HEK293 (cell line): ENCODE results near the gene B4GAT1.
A peak's percentile ranks its signal among the peaks of the same experiment; 100 is the strongest.

Source experiments
- CTCF ChIA-PET: fragments of 350-600 bp; formaldehyde crosslinking; extraction: SDS; loops from one replicate; lab custom pipeline; 2021; ENCODE audit warnings: antibody characterized with exemption; lab: Yijun Ruan, JAX
- POLR2A ChIA-PET: fragments of 300-600 bp; formaldehyde crosslinking; extraction: SDS; loops from one replicate; lab custom pipeline; 2020; ENCODE audit warnings: antibody characterized with exemption, inconsistent platforms; lab: Yijun Ruan, JAX
- H3K27ac ChIP-seq: fragments of 200-500 bp; sonication (Bioruptor generic); 2 replicates; pipeline ENCODE4 v1.5.1; 2014; ENCODE audit warnings: low read depth, low read length, control low read depth, inconsistent platforms; ENCODE audit errors: extremely low read depth
- H3K36me3 ChIP-seq, 2 experiments: fragments of 200-500 bp in 1 of 2; sonication (Bioruptor generic) in 1 of 2; 1 replicate in 1 of 2; 2 replicates in 1 of 2; pipeline ENCODE4 v1.5.1; 2014 to 2017; ENCODE audit warnings: inconsistent platforms in 2 of 2, low read length in 2 of 2; ENCODE audit not compliant: control insufficient read depth in 2 of 2, insufficient read depth in 1 of 2
- H3K4me1 ChIP-seq: fragments of 200-500 bp; sonication (Bioruptor generic); 2 replicates; pipeline ENCODE4 v1.5.1; 2014; ENCODE audit warnings: mild to moderate bottlenecking, low read length, inconsistent platforms; ENCODE audit not compliant: control insufficient read depth, insufficient read depth
- H3K4me3 ChIP-seq: 2 replicates; pipeline ENCODE4 v1.5.1; 2011; ENCODE audit warnings: low read depth, mild to moderate bottlenecking, control low read depth, low read length, moderate library complexity
- H3K9me3 ChIP-seq: fragments of 200-500 bp; sonication (Bioruptor generic); 2 replicates; pipeline ENCODE4 v1.5.1; 2014; ENCODE audit warnings: low read depth, low read length, inconsistent platforms; ENCODE audit not compliant: control insufficient read depth, insufficient read depth
- EGR2 ChIP-seq: fragments of 450-650 bp; formaldehyde crosslinking; IDR thresholded peaks from 2 replicates; pipeline ENCODE4 v1.5.1; 2016; ENCODE audit warnings: low read depth, missing biosample characterization, missing genetic modification characterization
- GFI1B ChIP-seq: fragments of 450-650 bp; formaldehyde crosslinking; IDR thresholded peaks from 2 replicates; pipeline ENCODE4 v1.5.1; 2016; ENCODE audit warnings: missing biosample characterization, missing genetic modification characterization
- PATZ1 ChIP-seq: fragments of 450-650 bp; formaldehyde crosslinking; IDR thresholded peaks from 2 replicates; pipeline ENCODE4 v1.5.1; 2016; ENCODE audit warnings: missing biosample characterization, missing genetic modification characterization
- PRDM4 ChIP-seq: fragments of 450-650 bp; formaldehyde crosslinking; IDR thresholded peaks from 2 replicates; pipeline ENCODE4 v1.5.1; 2017; ENCODE audit warnings: missing biosample characterization, missing genetic modification characterization
- SP7 ChIP-seq: fragments of 450-650 bp; formaldehyde crosslinking; IDR thresholded peaks from 2 replicates; pipeline ENCODE4 v1.5.1; 2016; ENCODE audit warnings: missing biosample characterization, missing genetic modification characterization
- ZFHX2 ChIP-seq: fragments of 450-650 bp; formaldehyde crosslinking; conservative IDR thresholded peaks from 2 replicates; pipeline ENCODE4 v1.5.1; 2016; ENCODE audit warnings: missing biosample characterization, missing genetic modification characterization
- ZFP3 ChIP-seq: fragments of 450-650 bp; formaldehyde crosslinking; IDR thresholded peaks from 2 replicates; pipeline ENCODE4 v1.5.1; 2016; ENCODE audit warnings: low read depth, missing biosample characterization, missing genetic modification characterization
- ZFP69B ChIP-seq: fragments of 450-650 bp; formaldehyde crosslinking; IDR thresholded peaks from 2 replicates; pipeline ENCODE4 v1.5.1; 2016; ENCODE audit warnings: missing biosample characterization, missing genetic modification characterization
- ZNF239 ChIP-seq: fragments of 450-650 bp; formaldehyde crosslinking; IDR thresholded peaks from 2 replicates; pipeline ENCODE4 v1.5.1; 2016; ENCODE audit warnings: missing biosample characterization, missing genetic modification characterization
- ZNF416 ChIP-seq: fragments of 450-650 bp; formaldehyde crosslinking; IDR thresholded peaks from 2 replicates; pipeline ENCODE4 v1.5.1; 2016; ENCODE audit warnings: missing biosample characterization, missing genetic modification characterization
- ZNF514 ChIP-seq: fragments of 450-650 bp; formaldehyde crosslinking; IDR thresholded peaks from 2 replicates; pipeline ENCODE4 v1.5.1; 2016; ENCODE audit warnings: missing biosample characterization, missing genetic modification characterization
- ZNF558 ChIP-seq: fragments of 450-650 bp; formaldehyde crosslinking; IDR thresholded peaks from 2 replicates; pipeline ENCODE4 v1.5.1; 2016; ENCODE audit warnings: missing biosample characterization, missing genetic modification characterization
- ZNF626 ChIP-seq: fragments of 450-650 bp; sonication (Bioruptor Pico); formaldehyde crosslinking; IDR thresholded peaks from 2 replicates; pipeline ENCODE4 v1.5.1; 2018; ENCODE audit warnings: missing biosample characterization, missing genetic modification characterization, inconsistent platforms
- ZNF747 ChIP-seq: fragments of 450-650 bp; formaldehyde crosslinking; IDR thresholded peaks from 2 replicates; pipeline ENCODE4 v1.5.1; 2016; ENCODE audit warnings: missing biosample characterization, missing genetic modification characterization
- ZNF768 ChIP-seq: fragments of 450-650 bp; formaldehyde crosslinking; IDR thresholded peaks from 2 replicates; pipeline ENCODE4 v1.5.1; 2018; ENCODE audit warnings: missing biosample characterization, mild to moderate bottlenecking, missing genetic modification characterization
- ZNF792 ChIP-seq: fragments of 450-650 bp; formaldehyde crosslinking; IDR thresholded peaks from 2 replicates; pipeline ENCODE4 v1.5.1; 2016; ENCODE audit warnings: missing biosample characterization, missing genetic modification characterization
- ZNF837 ChIP-seq: fragments of 450-650 bp; formaldehyde crosslinking; IDR thresholded peaks from 2 replicates; pipeline ENCODE4 v1.5.1; 2016; ENCODE audit warnings: missing biosample characterization, missing genetic modification characterization

B4GAT1 gene

GRCh38 chr11:66302656-66303055 lies 44.8 kb downstream of the B4GAT1 start:
- ChIA-PET CTCF (interaction anchor here (0.6 to 3.2 kb wide), 3 partner anchors 9 to 19 kb away, joined by 3 to 18 read pairs (median 4); no protein-coding TSS in a partner anchor), POLR2A (interaction anchor here (0.5 to 1.6 kb wide), 4 partner anchors 10 to 1403 kb away, joined by 3 to 7 read pairs (median 6); no protein-coding TSS in a partner anchor)

GRCh38 chr11:66299186-66299585 lies 48.2 kb downstream of the B4GAT1 start:
- TF ChIP-seq ZFHX2 (tag by site-specific recombination) (peak; percentile 31; the same call in 1 of the 2 replicates), PRDM4 (no peak), ZNF747 (no peak), ZFP3 (no peak), ZNF626 (tag by site-specific recombination) (no peak)
- Histone ChIP-seq H3K4me1 (no peaks in the 10 kb centered on the region), H3K27ac (no peak overlapping the region), H3K9me3 (no peaks in the 10 kb centered on the region), H3K36me3 (no peaks in the 10 kb centered on the region), H3K4me3 (no peak overlapping the region)
- ChIA-PET CTCF (interaction anchor here (0.7 to 1.7 kb wide), 4 partner anchors 12 to 1164 kb away, joined by 3 to 11 read pairs (median 4); no protein-coding TSS in a partner anchor), POLR2A (interaction anchor here (2.8 kb wide), 1 partner anchor 10 kb away, joined by 13 read pairs; the partner anchor contains the start of gene YIF1A)

More at GRCh38 chr11:66302656-66303055, 44.8 kb downstream of the B4GAT1 start:
- no peaks in the 10 kb centered on the region for H3K4me1 ChIP-seq
- H3K4me3 ChIP-seq, result no peak overlapping the region
- H3K36me3 ChIP-seq, result no peaks in the 10 kb centered on the region
- no peak overlapping the region for H3K27ac ChIP-seq
- H3K9me3 ChIP-seq, result no peaks in the 10 kb centered on the region
- TF ChIP-seq EGR2 (tag by site-specific recombination) (peak; percentile 53), ZFHX2 (tag by site-specific recombination) (peak; percentile 48), SP7 (no peak), ZNF768 (tag by site-specific recombination) (no peak), ZNF416 (no peak), ZNF239 (no peak)
- TF ChIP-seq, all 188 proteins: peak for 2

- CTCF ChIA-PET, result interaction anchor here (0.8 to 1.8 kb wide), 3 partner anchors 14 to 89 kb away, joined by 3 to 11 read pairs (median 3); no protein-coding TSS in a partner anchor
- no peak for TF ChIP-seq PATZ1
- TF ChIP-seq ZNF558 (tag by site-specific recombination), result no peak
- no peak for TF ChIP-seq ZNF837 (tag by site-specific recombination)
- TF ChIP-seq GFI1B (tag by site-specific recombination), result no peak
- no peak for TF ChIP-seq ZNF514 (tag by site-specific recombination)
- TF ChIP-seq ZNF792, result no peak
- TF ChIP-seq ZFP69B (tag by site-specific recombination), result no peak
- Histone ChIP-seq H3K4me3 (no peak overlapping the region), H3K27ac (no peak overlapping the region), H3K36me3 (no peaks in the 10 kb centered on the region), H3K4me1 (no peaks in the 10 kb centered on the region), H3K9me3 (no peaks in the 10 kb centered on the region)
- POLR2A ChIA-PET, result interaction anchor here (0.7 to 1.9 kb wide), 3 partner anchors 8 to 409 kb away, joined by 3 to 7 read pairs (median 5); partner anchors contain the start of genes FIBP and YIF1A
Observed at GRCh38 chr11:66297610-66298009, 49.8 kb downstream of the B4GAT1 start.
